HG02970 (cell line): ENCODE data around the gene PRR15L.
"Not testable (repeated sequence)": the region's sequence is repeated elsewhere in the genome, so short reads cannot be mapped to it uniquely, and the experiment has no call there.

ENCODE experiments used
- ATAC-seq: cut with Tn5 transposase; IDR thresholded peaks from one replicate; pipeline ENCODE4 v1.9.1; 2021; ENCODE audit warnings: mild to moderate bottlenecking, moderate library complexity, moderate number of reproducible peaks; ENCODE audit not compliant: unreplicated experiment, low FRiP score

Gene PRR15L

DNA sequence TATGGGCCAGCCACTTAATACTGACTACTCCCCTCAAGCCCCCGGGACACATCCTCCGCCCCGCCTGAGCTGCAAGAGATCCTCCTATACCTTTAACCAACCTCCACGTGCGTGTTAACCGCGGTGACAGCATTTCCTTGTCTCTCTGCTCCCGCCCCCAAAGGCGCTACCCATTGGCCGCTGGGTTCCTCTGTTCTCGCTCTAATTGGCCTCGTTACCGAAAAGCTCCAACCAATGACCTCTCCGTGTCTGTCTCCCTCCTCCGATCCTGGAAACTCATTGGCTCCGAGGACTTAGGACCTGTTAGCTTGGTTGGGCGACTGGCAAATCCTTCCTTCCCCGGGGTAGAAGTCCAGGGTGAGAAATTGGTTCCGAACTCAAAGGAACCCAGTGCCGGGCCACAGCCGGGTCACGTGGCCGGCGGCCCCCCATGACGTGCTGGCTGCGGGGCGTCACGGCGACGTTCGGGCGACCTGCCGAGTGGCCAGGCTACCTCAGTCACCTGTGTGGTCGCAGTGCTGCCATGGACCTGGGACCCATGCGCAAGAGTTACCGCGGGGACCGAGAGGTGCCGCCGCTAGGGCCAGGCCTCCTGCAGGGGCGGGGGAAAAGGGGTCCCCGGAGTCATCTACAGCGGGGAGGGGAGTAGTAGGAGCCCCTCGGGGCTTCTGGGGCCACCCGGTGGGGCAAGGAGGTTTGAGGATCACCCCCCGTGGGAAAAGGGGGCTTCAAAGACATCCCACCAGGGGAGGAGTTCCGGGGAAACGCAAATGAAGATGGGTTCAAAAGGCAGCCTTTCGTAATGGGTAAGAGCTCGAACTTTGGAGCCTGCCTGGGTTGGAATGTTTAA lies 16.2 kb downstream of the PRR15L start, which contains the start of gene PNPO:
TSS of gene PNPO (plus strand) at position 326 of the 850 bp plus-strand sequence. CDS start at position 431, 105 bp downstream.
- ATAC-seq = peak; percentile 92

DNA sequence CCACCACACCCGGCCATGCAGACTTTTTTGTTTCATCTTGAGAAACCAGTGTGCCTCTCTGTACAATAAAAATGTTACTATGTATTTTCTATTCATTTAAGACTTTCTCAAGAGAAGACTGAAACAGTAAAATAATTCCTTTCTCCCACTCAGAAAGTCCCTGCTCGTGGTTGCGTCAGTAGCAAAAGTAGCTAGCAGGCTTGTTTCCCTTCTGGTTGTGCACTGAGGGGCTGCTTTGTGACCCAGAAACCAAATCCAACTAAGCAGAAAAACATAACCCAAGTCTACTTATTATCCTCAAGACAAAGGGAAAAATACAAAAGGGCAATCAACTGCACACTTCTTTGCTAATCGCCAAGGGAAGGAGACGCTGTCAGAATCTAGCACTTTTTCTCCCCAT lies 19.7 kb downstream of the PRR15L start:
- no peak for ATAC-seq

- ATAC-seq = no peak
Observed at GRCh38 chr17:47935961-47936360, 21.7 kb downstream of the PRR15L start.

DNA sequence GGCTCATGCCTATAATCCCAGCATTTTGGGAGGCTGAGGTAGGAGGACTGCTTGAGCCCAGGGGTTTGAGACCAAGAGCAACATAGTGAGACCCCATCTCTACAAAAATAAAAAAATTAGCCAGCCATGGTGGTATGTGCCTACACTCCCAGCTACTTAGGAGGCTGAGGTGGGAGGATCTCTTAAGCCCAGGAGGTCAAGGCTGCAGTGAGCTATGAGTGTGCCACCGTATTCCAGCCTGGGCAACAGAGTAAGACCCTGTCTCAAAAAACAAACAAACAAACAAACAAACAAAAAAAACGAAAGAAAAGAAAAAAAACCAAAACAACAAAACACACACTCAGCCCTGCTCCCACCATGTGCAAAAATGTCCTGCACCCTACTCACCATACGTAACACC lies 22.2 kb downstream of the PRR15L start:
- ATAC-seq = not testable (repeated sequence)

GRCh38 chr17:47934856-47935255 lies 22.8 kb downstream of the PRR15L start:
- no peak for ATAC-seq

- ATAC-seq = no peak
Observed at GRCh38 chr17:47931848-47932247, 25.8 kb downstream of the PRR15L start.

- no peak for ATAC-seq
Observed at GRCh38 chr17:47929218-47930000, 28.3 kb downstream of the PRR15L start.

DNA sequence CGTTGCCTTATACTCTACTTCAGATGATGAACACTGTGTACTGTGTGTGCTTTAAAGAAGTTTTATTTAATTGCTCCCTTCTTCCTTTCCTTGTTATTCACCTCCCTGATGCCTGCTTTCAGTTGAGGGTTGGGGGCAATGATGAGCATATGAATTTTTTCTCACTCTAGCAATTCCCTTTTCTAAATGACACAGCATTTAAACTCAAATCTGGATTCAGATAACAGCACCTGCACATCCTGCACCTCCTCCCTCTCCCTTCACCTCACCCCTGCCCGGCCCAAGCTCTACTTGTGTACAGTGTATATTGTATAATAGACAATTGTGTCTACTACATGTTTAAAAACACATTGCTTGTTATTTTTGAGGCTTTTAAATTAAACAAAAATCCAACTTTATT lies 29.3 kb downstream of the PRR15L start:
- no peak for ATAC-seq

GRCh38 chr17:47927821-47928400 lies 29.8 kb downstream of the PRR15L start:
- ATAC-seq = no peak

DNA sequence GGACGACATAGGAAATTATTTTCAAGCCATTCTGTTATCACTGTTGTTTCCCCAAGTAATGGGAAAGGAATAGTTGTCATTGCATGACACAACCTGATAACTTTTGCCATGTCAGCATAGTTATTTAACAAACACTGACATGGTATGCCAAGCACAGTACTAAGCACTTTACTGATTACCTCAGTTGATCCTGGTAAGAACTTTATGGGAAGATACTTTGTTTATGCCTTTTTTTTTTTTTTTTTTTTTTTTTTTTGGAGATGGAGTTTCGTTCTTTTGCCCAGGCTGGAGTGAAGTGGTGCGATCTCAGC lies 32.0 kb downstream of the PRR15L start:
- ATAC-seq = no peak

GRCh38 chr17:47924785-47925677 lies 32.7 kb downstream of the PRR15L start:
- no peak for ATAC-seq

DNA sequence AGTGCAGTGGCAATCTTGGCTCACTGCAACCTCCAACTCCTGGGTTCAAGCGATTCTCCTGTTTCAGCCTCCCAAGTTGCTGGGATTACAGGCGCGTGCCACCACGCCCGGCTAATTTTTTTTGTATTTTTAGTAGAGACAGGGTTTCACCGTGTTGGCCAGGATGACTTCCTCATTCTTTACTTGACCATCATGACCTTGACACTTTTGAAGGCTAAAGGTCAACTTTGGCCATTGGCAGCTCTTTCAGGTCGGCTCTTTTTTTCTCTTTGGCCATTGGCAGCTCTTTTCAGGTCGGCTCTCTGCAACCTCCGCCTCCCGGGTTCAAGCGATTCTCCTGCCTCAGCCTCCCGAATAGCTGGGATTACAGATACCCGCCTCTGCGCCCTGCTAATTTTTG lies 37.8 kb downstream of the PRR15L start:
- ATAC-seq = not testable (repeated sequence)

- ATAC-seq = no peak
Observed at GRCh38 chr17:47918991-47919390, 38.7 kb downstream of the PRR15L start.

- ATAC-seq = no peak
Observed at GRCh38 chr17:47918006-47918405, 39.7 kb downstream of the PRR15L start.

DNA sequence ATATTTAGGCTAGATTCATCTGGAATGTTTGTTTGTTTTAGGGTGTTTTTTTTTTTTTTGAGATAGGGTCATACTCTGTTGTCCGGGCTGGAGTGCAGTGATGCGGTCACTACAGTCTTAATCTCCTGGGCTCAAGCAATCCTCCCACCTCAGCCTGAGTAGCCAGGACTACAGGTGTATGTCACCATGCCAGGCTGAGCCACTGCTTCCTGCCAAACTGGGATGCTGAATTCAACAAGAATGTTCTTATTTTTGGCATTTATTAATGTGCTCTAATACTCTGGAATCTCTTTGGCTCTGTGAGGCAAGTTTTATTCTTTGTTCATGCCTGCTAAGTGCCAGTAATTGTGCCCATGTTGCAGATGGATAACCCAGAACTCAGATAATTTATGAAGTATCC lies 40.1 kb downstream of the PRR15L start:
- ATAC-seq = no peak

- ATAC-seq = no peak
Observed at GRCh38 chr17:47916489-47917208, 41.0 kb downstream of the PRR15L start.

DNA sequence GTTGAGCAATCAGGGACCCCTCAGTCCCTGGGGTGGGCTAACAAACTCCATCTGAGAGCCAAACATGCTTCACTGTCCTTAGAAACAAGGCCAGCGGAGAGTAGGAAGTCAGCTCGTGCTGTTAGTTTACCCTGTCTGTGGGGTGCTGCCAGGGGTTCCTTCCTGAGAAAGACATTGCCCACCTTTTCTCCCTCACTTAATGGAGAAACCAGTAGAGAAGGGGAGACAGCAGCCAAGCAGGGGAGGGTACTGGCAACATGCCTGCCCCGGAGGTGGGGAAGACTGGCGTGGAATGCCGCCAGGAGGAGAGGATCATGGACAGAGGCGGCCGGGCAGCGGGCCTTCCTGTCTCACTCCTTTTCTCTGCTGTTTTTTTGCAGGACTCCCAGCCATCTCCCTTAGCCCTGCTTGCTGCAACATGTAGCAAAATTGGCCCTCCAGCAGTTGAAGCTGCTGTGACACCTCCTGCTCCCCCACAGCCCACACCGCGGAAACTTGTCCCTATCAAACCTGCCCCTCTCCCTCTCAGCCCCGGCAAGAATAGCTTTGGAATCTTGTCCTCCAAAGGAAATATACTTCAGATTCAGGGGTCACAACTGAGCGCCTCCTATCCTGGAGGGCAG lies 41.8 kb downstream of the PRR15L start:
- ATAC-seq = no peak

- no peak for ATAC-seq
Observed at GRCh38 chr17:47914306-47914948, 43.3 kb downstream of the PRR15L start.

DNA sequence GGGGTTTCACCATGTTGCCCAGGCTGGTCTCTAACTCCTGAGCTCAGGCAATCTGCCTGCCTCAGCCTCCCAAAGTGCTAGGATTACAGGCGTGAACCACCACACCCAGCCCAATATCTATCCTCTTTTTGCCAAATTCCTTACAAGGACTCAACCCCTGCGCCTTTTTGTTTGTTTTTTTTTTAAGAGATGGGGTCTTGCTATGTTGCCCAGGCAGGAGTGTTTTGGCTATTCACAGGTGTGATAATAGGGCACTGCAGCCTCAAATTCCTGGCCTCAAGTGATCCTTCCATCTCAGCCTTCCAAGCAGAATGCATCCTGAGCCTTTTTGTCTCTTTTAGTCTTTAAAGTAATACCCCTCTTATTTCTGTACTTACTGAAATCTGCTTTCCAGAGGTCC lies 44.6 kb downstream of the PRR15L start:
- no peak for ATAC-seq
